HG03521 (cell line): ENCODE measurements around the gene BMPER.

Source experiments
- ATAC-seq: cut with Tn5 transposase; IDR thresholded peaks from one replicate; pipeline ENCODE4 v1.9.1; 2021; ENCODE audit warnings: mild to moderate bottlenecking, moderate library complexity; ENCODE audit not compliant: unreplicated experiment

Gene BMPER

DNA sequence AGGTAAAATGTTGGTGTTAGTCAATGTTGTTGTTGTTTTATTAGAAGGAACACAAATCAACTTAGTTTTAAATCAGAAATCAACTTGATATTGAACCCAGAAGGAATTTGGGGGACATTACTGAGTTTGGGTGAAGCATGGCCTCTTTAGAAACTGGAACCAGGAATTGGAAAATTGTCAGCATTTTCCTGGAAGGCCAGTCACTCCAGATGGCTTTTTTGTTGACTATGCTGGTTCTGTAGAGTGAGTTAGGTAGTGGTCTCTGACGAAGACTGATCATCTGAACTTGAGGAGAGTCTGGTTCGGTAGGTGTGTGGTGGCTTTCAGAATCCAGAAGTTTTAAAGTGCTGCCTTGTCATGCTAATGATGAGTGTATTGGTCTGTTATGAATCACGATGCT lies 111.5 kb downstream of the BMPER start:
- no peak for ATAC-seq

DNA sequence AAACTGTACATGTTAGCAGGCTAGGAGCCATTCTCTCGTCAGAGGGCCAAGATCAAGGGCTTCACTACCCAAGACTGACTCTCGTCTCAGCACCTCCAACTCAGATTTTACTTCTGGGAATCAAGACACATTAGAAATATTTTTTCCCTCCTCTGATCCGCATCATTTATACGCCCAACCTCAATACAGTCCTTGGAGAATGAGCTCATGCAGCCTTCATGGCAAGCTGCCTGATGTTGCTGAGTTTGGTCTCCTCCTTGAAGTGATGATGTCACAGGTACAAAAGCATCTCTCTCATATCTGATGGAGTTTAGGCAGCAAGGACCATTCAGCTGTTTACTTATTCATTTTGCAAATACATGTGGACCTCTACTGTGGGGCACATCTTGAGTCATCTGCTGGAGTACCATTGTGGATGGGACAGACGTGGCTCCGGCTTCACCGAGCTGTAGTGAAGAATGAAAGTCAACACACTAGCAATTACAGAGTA lies 114.0 kb downstream of the BMPER start:
- no peak for ATAC-seq

DNA sequence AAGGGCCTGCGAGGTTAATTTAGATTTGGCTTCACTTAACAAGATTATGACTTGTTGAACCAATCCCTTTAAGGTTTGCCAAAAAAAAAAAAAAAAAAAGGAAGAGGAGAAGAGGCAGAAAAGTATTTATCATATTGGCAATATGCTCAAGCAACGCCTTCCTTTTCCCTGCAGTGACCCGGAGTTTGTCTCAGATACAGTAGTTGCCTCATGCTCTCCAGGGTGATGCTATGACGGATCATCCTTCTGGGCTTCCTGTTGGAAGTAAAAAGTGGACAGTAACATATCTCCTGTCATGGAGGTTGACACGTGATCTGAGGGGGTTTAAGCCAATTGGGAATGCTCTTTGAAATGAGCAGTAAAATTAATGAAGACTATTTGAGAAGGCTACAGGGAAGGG lies 117.3 kb downstream of the BMPER start:
- ATAC-seq, result no peak

DNA sequence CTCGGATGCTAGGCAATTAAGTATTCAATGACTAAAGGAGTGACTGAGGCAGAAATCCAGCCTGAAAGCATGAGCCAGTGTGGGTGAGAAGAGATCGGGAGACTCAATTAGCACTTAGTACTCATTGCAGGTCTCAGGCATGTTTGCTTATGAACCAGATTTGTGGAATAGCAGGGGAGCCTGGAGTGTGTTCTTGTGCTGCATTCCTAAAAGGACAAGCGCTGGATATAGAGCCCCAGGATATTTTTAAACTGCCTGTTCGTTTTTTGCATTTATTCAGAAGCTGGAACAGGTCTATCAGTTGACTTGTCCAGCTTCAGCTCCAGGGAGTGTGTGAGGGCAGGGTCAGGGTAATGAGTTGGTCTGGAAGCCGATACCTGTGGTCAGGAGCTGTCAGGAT lies 120.3 kb downstream of the BMPER start:
- no peak for ATAC-seq

DNA sequence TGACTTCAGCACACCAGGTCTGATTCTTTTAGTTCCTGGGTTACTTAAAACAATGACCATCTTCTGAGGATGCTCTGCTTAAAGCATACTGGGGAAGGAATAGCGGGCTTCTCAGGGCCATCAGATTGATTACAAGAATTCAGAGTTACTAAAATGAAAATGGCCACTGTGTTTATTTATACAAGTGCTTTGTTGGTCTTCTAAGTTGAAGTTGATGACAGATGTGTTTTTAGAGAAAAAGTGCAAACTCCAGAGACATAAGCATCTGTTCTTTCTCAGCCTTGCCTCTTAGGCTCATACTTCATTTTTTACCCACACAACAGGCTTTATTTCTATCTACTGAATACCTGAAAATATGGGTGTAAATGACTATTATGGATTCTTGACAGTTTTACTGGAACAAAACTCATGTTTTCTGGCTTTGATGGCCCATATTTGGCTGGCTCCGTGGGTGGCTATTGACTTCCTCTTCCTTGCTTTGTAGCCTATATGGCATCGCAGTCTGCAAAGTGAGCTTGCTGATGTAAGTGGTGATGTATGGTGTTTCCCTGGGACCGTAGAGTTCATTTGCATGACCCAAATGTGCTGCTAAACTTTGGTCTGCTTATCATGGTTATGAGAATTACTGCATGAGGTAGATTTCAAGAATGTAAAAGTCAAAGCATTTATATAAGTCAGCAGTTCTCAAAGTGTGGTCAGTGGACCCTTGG lies 121.3 kb downstream of the BMPER start:
- no peak for ATAC-seq

DNA sequence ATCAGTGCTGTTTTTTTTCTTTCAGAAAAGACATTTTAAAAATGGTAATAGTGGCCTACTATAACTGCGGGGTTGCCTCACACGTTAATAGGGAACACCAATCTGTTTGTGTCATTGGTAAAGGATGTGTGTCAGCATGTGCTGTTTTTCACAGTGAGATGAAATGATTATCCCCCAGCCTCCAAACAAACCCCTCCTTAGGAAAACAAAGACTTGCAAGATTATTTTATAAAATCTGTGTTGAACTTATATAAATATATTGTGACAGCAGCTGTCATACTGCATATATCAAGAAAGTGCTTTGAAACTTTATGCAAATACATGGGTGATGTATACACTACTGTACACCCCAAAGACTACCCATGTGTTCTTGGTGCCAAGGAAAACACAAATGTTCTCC lies 125.8 kb downstream of the BMPER start:
- ATAC-seq, result no peak

DNA sequence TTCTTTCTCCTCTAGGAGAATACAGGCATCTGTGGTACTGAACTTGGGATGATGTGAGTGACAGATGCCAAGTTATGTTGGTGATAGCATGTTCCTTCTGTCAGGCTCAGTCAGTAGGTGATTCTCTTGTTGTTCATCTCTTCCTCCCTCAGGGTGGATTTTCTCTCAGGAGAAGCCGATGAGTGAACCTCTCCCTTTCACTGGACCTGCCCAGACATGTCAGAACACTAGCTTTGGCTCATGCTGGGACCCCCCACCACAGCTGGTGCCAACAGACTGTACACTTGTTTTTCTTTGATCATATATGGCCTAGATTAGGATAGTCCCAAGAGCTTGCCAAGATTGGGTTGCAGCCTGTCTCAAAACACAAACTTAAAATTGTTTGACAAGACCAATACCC lies 129.4 kb downstream of the BMPER start:
- no peak for ATAC-seq

DNA sequence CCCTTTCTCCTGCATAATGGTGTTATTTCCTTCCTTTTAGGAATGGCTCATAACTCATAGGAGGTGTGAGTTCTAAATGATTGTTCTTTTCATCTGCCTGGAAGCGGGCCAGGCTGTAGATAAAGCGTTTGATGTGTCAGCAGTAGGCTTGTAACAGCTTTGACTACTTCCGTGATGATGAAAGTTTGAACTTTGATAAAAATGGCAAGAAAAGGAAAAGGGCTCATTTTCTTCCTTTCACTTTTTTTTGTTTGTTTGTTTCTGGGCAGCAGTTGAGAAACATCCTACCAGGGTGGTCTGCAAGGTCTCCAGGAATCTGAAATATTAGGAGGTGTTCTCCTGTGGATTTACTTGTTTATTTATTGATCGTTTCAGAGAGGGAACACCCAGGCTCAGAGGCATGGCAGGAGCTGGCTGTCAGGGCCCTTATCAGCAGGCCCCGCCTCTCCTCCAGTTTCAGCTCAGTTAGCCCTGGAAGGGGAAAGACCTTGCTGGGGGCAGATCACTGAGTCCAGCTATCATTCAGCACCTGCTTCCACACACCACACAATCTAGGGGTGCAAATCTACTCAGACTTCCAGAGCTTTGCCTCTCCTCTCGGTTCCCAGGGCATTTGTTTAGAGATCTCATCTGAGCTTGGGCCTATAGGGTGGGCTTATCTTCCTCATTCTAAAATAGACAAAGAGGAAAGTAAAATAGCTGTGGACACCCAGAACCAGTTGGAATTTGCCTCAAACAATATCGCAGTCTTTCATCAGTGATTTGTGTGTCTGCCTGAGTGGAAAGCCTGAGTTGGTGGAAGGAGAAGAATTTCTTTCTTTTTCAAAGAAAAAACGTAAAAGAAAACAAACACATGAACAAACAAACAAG lies 130.9 kb downstream of the BMPER start:
- ATAC-seq, result no peak

DNA sequence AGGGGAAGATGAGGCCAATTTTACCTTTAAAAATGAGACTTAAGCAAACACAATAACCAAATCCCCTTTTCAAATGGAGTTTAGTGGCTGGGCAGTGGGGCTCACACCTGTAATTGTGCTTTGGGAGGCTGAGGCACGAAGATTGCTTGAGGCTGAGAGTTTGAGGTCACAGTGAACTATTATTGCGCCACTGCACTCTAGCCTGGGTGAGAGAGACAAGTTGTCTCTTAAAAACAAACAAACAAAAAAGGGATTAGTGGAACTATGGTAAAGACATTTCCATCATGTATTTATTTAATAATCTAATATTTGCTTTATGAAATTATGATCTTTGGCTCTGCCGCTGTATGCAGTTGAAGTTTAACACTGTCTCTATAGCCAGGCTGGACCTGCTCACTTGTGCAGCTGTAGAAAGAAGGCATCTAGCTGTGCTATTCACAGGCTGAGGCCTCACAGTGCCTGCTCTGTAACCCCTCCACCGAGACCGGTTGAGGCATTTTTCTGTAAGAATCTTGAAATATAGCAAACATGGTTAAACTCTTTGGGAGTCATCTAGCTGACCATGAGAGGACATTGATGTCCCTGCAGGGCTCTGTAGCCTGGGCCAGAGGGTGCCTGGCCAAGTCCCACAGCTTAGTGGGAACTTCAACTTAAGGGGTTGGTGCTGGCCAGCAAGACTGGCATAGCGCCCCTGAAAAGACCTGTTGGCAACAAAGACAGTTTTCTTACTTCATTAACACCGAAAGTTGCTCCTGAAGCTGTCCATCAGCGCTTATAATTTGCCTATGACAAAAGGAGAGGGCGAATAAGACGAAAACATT lies 131.8 kb downstream of the BMPER start:
- ATAC-seq, result no peak

DNA sequence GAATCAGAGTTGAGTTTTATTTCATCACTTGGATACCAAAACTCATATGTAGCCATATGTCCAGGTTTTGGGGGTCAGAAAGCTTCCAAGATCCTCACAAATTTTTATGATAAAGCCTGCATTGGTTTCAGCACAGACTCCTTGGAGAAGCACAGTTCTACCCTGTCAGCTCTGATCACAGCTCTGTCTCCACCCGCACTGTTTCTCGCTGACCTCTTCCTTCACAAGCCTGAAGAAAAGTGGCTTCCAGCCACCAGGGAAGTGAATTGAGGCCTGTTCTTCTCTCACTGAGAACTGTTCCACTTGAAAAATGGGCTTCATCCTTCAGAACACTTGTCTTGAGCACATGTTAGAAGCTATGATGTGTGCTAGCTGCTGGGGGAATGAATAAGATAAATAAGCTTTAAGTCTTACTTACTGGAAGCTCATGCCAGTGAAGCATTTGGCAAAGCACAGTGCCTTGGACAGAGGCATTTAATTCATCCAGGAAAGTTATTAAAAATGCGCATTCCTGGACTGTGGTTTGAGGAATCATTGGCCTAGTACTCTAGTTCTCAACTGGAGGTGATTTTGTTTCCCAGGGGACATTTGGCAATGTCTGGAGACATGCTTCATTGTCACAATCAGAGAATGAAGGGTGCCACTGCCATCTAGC lies 133.6 kb downstream of the BMPER start:
- no peak for ATAC-seq

DNA sequence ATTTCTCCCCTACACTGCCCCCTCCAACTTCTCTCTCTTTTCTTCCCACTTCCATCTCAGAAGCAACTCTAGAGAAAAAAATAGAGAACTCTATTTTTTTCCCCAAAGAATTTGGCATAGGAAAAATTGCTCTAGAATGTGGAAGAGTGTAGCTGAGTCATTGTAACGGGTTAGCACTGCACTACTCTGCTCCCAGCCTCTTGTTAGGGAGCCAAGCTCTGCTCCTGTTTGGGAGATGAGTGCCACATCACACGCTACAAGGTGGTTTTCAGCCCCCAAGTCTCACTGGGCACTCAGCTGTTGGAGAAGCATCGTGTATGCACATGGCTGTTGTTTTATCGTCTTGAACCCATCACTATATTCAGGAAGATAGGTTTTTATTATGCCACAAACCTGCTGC lies 136.4 kb downstream of the BMPER start:
- no peak for ATAC-seq

DNA sequence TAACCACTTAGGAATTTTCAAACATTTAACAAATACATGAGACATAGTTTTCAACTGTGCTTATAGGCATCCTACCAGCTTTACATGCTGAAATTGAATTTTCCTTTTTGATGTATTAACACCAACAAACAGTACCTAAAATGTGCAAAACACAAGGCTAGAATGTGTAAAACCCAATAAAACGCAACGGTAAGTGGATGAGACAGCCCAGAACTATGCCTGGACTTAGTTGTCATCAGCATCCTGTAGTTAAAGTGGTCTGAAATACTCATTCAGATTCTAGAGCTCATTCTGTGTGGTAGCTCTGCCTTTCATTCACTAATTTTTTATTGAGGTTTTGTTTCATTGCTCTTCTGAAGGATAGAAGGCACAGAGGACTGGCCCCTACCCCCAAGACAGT lies 137.1 kb downstream of the BMPER start:
- no peak for ATAC-seq

DNA sequence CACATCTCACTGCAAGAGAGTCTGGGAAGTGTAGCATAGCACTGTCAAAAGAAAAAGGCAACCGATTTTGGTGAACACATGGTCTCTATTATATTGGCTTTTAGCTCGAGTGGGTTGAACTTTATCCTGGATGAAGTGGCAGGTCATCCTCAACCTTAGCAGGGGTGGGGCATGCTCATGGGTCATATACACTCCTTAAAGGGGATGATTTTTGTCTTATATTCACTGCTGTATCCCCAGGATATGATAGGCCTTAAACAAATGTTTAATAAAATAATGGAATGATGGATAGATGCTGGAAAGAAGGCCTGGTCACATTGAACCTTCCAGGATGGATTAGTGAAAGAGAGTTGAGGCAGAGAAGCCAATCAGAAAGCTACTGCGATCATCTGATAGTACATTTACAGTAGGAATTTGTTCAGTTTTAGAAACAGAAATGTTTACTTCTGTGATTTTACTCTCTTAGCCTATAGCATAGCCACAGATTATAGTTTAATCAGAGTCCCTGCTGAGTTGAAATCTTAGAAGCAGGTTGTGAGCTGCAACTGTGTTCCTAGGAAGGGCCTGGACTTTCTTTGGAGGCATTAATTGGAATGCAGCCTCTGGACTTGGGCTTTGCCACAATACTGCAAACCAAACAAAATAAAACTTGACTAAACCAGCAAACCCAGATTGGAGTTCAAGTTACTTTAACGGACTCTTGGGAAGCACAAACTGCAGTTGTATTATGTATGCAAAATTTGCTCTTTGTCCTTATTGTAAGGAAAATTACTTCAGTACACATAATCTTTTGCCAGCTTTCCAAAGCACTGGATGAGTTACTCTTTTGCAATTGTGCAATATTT lies 138.3 kb downstream of the BMPER start:
- ATAC-seq, result no peak

DNA sequence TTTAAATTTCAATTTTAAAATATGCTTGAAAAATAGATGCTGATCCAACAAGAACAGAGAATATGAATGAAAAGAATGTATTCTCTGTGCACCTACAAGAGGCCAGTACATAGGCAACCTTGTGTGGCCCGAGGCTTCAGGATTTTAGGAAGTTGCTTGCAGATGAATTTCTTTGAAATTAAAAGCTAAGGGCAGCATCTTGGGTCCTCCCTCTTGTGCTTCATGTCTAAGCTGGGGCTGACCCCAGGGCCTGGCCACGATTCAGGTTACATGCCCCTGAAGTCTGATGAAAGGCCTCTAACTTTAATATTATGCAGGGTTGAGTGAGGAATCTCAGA lies 138.9 kb downstream of the BMPER start:
- no peak for ATAC-seq

DNA sequence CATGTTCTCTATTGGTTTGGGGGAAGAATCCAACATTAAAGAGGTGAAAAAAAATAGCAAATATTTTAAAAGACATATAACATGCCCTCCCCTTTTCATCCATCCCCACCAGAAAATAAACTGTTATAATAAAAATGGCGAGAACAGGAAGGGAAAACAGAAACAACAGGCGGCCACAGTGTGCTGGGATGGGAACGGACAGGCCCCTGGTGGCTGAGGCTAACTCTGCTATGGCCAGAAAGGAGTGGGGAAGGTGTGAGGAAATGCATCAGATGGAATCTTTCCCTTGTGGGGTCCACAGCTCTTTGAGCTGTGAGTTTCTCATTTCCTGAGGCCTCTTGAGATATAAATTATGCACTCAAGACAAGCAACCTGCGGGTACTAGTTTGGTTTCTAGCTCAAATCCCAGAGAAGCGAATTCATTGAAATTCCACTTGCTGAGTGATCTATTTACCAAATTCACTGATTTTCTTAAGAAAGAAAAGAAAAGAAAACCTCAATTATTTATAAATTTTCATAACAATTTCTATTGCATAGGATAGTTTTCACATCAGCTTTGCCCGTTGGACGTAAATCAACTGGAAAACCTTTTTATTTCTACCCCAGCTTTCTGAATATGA lies 139.5 kb downstream of the BMPER start:
- ATAC-seq, result no peak

DNA sequence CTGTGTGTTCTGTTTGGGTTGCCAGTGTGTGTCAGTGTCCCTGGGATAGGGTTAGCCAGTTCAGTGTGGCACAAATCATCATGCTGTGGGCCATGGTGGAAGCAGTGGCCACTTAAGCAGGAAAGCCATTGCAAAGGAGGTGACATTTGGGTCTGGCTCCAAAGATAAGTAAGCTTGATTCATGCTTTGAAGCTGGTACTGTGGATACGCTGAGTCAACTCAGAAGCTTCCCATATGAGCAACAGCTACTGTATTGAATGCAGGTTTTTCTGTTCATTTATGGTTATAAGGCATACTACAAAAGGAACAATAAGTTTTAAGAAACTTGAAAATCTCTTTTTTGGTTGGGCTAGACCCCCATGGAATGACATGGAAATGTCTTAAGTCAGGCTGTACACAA lies 143.1 kb downstream of the BMPER start:
- no peak for ATAC-seq

DNA sequence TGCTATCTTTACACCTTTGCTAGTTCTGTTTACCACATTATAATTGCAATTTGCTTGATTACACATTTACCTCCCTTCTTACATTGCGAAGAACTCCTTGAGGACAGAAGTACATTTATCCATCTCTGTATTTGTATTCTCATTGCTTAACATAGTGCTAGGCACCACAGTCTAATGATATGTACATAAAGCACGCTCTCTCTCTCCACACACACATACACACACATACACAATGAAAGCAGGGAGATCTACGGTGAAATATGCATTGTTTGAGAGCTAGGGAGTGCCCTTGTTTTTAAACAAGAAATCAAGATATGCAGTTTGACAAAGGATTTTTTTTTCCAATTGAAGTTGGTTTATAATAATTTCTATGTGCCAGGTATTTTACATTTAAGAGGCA lies 148.7 kb downstream of the BMPER start:
- no peak for ATAC-seq

DNA sequence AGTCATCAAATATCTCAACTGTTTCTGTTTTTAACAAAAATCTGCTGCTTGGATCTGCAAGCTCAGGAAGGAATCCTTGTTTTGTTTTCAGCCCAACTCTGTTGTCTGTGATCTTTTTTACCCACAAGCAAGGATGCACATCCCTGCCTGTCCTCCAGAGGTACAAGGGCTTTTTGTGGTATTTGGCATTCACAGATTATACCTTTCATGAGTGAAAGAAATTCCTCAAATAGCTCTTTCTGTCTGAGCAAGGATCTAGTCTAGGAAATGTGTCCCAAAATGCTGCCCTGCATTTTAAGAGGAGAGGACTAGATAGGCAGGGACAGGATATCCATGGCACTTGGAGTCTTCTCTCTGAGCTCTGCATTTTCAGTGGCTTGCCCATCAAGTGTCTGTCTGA lies 151.8 kb downstream of the BMPER start:
- ATAC-seq, result no peak

DNA sequence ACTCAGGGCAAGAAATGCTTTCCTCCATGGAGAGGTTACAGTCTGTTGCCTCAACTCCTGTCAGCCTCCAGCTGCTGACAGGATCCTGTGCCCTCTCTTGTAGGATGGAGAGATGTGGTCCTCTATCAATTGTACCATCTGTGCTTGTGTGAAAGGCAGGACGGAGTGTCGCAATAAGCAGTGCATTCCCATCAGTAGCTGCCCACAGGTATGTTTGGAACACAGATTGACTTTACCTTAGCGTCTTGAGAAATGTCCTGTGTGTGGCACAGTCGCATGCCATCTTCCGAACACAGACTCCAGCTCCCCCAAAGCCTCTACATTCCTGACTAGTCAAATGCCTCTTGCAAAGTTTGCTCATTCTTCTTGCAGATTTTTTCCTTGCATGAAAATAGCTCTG lies 152.6 kb downstream of the BMPER start:
- no peak for ATAC-seq

DNA sequence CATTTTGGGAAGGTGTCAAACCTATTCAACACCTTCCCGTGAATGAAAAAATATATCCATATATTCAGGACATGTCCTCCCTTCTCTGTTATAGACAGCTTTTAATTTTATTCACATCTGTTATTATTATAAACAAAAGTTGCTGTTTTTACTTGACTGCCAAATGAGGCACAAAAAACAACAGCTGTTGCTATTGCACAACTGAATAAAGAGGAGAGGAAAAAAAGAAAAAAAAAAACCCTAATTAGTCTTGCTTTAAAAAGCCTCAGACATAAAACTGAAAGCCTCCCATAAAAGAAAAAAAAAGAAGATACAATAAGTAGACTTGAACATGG lies 153.4 kb downstream of the BMPER start:
- no peak for ATAC-seq
